Stimulated activated naive CD4-positive, alpha-beta T cell treated with Interleukin-2 at 50 U/mL for 16 hours (primary cell): ENCODE data around the gene TBC1D22A.
A peak's percentile ranks its signal among the peaks of the same experiment; 100 is the strongest.
"Not testable (repeated sequence)": the region's sequence is repeated elsewhere in the genome, so short reads cannot be mapped to it uniquely, and the experiment has no call there.

Experiments
- DNase-seq: peaks from one replicate; lab custom pipeline; 2025; lab: John Stamatoyannopoulos, UW

Gene TBC1D22A

DNA sequence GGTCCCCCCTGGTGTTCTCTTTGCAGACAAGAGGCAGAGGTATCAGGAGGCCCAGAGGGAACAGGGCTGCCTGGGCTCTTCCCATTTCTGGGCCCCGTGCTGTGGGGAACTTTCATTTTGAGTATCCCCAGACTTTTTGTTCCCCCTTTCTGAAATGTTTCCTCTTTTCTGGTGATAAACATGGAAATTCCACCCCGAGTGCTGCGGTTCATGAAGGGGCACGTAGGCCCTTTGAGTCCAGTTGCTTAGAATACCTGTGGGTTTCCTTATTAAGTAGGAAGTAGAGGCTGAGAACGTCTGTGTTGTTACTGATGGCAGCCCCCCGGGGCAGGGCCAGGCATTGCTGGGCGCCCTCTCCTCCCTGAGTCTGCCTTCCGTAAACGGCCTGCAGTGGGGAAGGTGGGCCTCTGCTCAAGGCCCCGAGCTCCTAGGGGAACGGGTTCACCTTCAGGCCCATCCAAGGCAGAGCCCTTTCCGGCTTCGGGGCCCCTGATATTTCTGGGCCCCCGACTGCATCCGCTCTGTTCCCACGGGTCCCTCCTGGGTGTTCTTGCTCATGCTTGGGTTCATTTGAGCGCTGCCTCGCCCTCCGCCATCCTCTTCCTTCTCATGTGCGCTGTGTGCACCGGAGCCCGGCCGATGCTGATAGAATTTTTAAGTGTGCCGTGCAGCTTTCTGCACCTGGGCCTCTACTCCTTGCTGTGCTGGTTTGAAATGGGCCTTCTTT lies 12.0 kb downstream of the TBC1D22A start:
- DNase-seq: no peak

DNA sequence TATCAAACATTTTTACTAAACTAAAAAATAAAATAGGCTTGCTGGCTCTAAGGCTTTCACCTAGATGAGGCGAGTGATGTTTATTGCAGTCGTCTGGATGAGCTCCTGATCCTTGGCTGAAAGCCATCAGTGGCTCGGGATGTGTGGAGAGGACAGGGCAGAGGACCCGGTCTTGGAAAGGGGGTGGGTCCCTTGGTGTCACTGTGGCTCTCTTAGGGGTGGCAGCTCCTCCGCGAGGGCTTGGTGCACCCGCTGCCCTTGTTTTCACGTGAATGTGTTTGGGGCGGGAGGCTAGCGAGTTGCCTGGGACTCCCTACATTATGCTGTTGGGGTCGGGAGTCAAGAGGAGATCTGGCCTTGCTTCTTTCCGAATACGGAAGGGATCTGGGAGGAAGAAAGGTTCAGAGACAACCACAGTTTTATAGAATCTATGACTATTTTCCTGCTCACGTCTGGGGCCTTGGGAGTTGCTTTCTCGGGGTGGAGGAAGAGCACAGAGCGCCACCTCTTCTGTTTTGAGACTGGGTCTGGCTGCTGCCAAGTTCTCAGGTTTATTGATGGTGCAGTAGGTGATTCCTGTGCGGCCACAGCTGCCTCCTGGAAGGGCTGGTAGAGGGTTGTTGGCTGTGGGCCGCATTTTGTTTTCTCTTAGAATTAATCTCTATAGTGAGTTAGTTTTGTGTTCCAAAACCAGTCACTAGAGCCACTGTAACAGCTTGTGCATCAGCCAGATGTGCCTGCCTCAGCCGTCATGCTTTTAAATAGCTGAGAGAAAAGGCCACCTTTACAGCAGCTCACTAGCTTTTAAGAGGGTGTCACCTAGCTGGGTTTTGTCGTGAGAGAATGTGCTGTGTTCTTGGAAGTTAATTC lies 12.8 kb downstream of the TBC1D22A start:
- DNase-seq: no peak

DNA sequence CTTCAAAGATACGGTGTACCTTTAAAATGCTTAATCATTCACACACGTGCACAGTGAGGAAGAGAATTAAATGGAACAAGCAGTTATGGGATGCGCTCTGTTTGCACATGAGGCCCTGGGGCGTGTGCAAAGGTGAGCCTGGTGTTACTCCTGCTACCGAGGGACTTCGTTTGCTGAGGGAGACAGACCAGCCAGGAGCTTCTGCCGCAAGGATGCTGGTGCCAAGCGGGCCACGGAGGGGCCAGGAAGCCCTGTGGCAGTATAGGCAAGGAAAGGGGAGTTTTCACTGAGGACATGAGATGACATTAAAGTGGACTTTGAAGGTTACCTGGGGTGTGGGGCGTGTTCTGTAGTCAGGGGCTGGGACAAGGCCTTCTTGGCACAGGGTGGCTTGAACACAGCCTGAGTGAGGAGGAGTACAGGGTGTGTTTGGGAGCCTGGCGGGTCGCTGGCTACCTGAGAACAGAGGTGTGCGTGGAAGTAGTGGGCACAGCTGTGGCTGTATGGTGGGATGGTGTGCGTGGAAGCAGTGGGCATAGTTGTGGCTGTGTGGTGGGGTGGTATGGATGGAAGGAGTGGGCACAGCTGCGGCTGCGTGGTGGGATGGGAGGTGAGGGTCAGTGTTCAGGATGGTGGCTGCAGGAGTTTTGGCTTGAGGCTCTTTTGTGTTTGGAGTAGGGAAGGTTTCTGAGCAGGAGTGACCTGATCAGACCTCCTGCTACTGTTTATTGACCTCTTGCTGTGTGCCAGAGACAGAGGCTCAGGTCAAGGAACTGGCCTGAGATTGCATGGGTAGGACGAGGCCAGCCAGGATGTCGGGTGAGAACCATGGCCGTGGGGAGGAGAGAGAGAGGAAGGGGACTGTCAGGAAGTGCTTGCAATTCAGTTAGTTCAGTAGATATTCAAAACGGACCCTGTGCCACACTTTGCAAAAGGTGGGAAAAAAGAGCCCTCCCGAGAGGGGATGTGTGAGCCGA lies 13.7 kb downstream of the TBC1D22A start:
- no peak for DNase-seq

DNA sequence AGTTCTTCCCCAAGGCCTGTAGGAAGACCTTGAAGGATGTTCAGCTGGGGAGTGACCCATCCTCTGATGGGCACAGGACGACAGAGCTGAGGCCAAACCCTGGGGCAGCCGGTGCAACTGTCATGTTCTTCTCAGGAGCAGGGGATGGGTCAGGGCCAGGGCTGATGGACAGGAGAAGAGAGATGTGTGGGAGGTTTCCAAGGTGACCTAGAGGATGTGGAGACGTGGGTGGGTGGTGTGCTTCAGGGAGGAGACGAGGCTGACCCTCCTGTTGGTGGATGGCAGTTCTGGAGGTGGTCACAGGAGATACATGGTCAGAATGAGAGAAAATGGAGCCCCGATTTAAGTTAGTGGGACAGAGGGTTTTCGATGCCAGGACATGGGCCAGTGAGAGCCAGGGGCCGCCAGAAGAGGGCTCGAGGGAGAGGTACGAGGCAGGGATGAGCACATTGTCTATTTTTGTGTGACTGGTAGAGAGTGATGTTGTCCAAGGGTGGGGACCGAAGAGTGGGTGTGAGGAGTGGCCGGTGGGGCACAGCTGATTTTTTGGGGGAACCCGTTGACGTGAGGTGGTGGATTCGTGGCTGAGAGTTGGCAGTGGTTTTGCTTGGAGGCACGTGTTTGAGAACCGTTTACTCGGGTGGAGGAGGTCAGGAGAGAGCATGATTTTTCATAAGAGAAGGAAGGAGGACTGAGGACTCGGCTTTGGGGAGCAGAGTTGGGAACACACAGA lies 14.6 kb downstream of the TBC1D22A start:
- no peak for DNase-seq

GRCh38 chr22:46777609-46777970 lies 15.1 kb downstream of the TBC1D22A start:
- DNase-seq: peak; percentile 16

DNA sequence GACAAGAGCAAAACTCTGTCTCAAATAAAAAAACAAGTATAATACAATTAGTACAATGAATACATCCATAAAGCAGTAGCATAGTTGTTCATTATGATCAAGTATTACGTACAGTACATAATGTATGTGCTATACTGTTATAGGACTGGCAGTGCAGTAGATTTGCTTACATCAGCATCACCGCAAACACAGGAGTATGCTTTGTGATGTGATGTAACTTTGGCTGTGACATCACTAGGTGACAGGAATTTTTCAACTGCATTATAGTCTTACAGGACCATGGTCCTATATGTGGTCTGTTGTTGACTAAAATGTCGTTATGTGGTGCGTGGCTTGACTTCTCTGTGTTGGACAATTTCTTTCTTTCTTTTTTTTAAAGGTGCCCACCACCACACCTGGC lies 16.6 kb downstream of the TBC1D22A start:
- no peak for DNase-seq

GRCh38 chr22:46779651-46780050 lies 17.2 kb downstream of the TBC1D22A start:
- DNase-seq: no peak

GRCh38 chr22:46780453-46780852 lies 18.0 kb downstream of the TBC1D22A start:
- DNase-seq: no peak

DNA sequence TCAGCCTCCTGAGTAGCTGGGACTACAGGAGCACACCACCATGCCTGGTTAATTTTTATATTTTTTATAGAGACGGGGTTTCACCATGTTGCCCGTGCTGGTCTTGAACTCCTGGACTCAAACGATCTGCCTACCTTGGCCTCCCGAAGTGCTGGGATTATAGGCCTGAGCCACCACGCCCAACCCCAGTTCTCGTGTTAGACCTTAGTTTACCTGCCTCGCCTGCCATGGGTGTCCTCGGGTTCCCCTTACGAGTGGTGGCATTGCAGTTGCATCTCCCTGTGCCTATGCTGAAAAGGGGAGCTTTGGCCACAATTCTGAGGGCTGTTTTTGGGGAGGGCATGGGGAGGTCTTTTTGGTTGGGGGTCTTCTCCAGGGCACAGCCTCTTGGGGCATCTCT lies 18.8 kb downstream of the TBC1D22A start:
- DNase-seq: no peak

DNA sequence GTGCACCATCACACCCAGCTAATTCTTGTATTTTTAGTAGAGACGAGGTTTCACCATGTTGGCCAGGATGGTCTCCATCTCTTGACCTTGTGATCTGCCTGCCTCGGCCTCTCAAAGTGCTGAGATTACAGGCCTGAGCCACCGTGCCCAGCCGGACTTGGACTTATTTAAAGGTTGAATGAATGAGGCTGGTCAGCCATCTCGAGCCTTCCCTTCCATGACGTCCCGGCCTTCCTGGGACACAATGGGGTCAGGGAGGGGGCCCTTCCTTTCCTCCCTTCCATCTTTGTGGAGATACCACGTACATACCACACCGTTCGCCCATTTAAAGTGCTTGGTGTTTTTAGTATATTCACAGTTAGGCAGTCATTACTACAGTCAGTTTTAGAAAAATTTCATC lies 19.8 kb downstream of the TBC1D22A start:
- not testable (repeated sequence) for DNase-seq

- DNase-seq: no peak
Observed at GRCh38 chr22:46783721-46784120, 21.3 kb downstream of the TBC1D22A start.

DNA sequence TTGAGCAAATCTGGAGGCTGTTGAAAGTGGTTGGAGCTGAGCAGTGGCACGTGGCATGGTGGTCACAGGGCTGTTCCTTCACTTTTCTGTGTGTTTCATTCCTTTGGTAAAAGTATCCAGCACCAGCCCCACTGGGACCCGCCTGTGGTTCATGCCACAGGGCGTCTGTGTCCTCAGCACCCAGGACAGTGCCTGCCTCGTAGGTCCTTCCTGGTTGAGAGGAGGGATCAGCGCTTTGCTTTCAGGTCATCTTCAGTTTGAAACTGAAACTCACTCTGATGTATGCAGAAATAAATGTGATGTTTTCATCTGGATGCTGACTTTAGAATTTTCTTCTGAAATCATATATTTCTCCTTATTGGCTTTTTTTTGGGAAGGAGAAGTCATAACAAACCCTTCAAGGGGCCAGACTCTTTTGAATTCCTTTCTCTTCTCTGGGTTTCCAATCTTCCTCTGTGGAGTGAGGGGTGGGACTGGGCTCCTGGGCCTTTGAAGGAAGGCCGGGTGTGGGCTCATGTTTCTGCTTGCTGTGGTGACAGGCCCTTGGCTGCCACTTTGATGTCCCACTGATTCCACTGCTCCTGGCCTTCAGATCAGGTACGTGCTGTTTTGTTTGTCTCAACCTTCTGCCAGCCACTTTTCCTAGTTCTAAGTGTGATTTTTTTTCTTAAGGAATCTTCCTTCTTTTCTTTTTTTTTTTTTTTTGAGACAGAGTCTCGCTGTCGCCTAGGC lies 26.2 kb downstream of the TBC1D22A start:
- DNase-seq: peak; percentile 13

DNA sequence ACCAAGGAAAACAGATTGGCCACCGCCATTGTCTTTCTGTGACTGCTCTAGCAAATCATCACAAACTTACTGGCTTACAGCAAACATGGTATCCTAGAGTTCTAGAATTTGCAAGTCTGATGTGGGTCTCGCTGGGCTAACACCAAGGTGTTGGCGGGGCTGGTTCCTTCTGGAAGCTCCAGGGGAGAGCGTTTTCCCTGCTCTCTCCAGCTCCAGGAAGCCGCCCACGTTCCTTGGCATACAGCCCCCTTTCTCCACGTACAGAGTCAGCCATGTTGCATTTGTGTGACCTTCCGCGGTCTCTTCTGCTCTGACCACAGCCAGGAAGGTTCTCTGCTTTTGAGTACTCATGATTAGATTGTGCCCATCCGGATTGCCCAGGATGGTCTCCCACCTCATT lies 27.5 kb downstream of the TBC1D22A start:
- DNase-seq: no peak

DNA sequence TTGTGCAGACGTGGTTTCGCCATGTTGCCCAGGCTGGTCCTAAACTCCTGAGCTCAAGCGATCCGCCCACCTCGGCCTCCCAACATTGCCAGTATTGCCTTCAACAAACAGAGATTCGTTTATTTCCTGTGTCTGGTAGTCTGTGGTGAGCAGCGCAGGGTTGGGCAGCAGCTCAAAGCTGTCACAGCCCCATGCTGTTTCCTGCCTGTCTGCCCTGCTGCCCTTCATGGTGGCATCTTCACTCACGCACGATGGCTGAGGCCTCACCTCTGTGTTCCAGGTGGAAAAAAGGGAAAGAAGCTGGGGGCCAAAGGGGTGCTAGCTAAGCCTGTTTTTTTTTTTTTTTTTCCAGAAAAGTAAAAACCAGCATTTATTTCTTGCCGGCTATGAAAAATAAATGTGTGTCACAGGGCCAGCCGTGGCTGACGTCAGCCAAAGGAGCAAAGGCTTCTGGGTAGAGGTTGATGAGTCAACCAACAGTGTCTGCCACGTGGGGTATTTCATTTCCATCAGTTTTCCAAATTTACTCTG lies 28.8 kb downstream of the TBC1D22A start:
- DNase-seq: peak; percentile 71

- DNase-seq: no peak
Observed at GRCh38 chr22:46792061-46792796, 29.8 kb downstream of the TBC1D22A start.

DNA sequence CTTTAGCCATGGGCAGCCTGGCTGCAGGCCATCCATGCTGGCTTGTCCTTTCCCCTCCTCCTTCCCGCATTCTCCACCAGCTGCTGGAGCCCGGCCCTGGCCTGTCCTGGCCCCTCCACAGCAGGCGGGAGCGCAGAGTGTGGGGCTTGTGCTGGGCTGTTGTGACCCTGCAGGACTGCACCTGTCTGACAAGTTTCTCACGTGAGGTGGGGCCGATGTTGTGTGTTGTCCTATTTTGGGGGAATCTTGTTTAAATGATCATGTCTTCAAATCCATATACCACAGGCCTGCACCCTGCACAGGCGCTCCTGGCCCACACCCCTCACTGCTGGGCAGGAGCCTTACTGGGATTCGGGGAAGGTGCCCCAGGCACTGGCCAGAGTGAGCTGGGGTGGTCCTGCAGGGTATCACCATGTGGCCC lies 30.4 kb downstream of the TBC1D22A start:
- DNase-seq: no peak

DNA sequence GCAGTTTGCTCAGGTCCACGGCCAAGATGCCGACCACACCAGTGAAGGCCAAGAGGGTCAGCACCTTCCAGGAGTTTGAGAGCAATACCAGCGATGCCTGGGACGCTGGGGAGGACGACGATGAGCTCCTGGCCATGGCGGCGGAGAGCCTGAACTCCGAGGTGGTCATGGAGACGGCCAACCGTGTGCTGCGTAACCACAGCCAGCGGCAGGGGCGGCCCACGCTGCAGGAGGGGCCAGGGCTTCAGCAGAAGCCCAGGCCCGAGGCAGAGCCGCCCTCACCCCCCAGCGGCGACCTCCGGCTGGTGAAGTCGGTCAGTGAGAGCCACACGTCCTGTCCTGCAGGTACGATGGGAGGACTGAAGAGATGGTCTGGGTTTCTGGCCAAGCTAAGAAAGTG lies 31.0 kb downstream of the TBC1D22A start:
- DNase-seq: no peak

DNA sequence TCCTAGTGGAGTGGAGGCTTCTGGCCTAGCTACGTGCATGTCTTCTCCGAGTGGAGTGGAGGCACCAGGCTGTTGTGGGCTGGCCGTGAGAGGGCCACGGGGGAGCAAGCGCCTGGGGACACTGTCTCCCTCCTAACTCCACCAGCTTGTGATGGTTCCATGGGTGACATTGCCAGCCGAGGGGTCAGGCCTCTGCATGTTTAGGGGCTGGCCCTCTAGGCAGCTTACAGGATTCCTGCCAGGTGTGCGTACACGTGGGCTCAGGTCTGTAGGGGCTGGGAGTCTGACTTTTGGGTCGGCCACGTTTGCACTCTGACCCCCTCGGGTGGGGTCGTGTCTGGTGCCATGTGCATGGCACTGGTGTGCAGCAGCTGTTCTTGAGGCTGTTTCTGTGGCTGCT lies 31.6 kb downstream of the TBC1D22A start:
- DNase-seq: no peak

DNA sequence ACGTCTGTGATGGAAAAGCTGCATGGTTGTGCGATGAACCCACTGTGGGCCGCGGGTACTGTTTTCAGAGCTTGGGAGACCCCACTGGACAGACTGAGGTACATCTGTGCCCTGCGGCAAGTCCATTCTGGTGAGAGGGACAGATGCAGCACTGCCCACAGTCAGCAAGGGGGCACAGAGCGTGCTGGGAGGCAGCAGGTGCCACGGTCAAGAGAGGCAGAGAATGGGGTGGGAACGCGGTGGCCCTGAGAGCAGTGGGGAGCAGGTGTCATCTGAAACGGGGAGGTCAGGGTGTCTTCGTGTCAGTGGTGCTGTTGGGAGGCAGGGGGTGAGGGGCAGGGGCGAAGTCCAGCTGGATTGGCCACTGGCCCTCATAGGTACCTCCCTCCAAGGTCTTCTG lies 32.0 kb downstream of the TBC1D22A start:
- no peak for DNase-seq

DNA sequence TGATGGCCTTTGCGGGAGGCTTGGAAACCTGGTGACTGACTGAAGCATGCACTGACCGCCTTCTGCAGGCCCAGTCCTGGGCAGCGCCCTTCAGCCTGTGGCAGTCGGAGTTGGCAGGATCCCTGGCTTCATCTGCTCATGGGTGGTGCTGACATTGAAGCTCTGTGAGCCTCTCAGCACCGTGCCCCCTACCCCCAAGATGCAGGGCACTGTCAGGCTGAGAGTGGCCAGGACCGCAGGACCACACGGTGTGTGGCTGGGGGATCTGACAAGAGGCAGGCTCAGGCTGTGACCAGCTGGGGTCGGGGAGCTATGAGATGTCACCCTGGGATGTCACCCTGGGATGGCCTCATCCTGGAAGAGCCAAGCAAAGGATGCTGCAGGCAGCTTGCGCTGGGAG lies 32.7 kb downstream of the TBC1D22A start:
- no peak for DNase-seq
